Liver (tissue), 9 donors: ENCODE measurements around the gene PSMA1. TPM values are rescaled to one million over a fixed set of nuclear protein-coding genes. Genes with fewer than 3 reads are reported as not detected.
"Not testable (repeated sequence)": the region's sequence is repeated elsewhere in the genome, so short reads cannot be mapped to it uniquely, and the experiment has no call there.

Experiments
- DNase-seq: peaks from one replicate; pipeline ENCODE4 v3.0.0-alpha.2; 2017; ENCODE audit warnings: low spot score
- H3K27ac ChIP-seq, 2 donors: one replicate each; pipeline ENCODE4 v1.7.0; 2013; ENCODE audit warnings: inconsistent platforms in 2 of 2, low read length in 2 of 2, control low read depth in 1 of 2, low read depth in 1 of 2, mild to moderate bottlenecking in 1 of 2
- H3K27me3 ChIP-seq, 4 donors: one replicate each; pipeline versions ENCODE4 v1.6.1 to v1.7.0; 2013; ENCODE audit warnings: low read length in 3 of 4, inconsistent platforms in 1 of 4, mild to moderate bottlenecking in 1 of 4, moderate library complexity in 1 of 4; ENCODE audit not compliant: control insufficient read depth in 4 of 4, insufficient read depth in 4 of 4
- H3K36me3 ChIP-seq, 4 donors: one replicate each; pipeline versions ENCODE4 v1.6.1 to v1.7.0; 2013; ENCODE audit warnings: low read length in 3 of 4, mild to moderate bottlenecking in 3 of 4, low read depth in 1 of 4, moderate library complexity in 1 of 4; ENCODE audit not compliant: control insufficient read depth in 4 of 4, insufficient read depth in 3 of 4
- H3K4me1 ChIP-seq, 4 donors: one replicate each; pipeline versions ENCODE4 v1.6.1 to v1.7.0; 2013; ENCODE audit warnings: low read length in 3 of 4, mild to moderate bottlenecking in 3 of 4, moderate library complexity in 1 of 4; ENCODE audit not compliant: control insufficient read depth in 4 of 4, insufficient read depth in 4 of 4
- H3K4me3 ChIP-seq, 3 donors: one replicate each; pipeline versions ENCODE4 v1.6.1 to v1.7.0; 2013; ENCODE audit warnings: low read length in 3 of 3, control low read depth in 1 of 3, low read depth in 1 of 3, mild to moderate bottlenecking in 1 of 3
- H3K9ac ChIP-seq, 2 donors: one replicate each; pipeline ENCODE4 v1.7.0; 2013; ENCODE audit warnings: low read length in 2 of 2, mild to moderate bottlenecking in 2 of 2, moderate library complexity in 2 of 2, control low read depth in 1 of 2, low read depth in 1 of 2
- H3K9me3 ChIP-seq, 4 donors: one replicate each; pipeline versions ENCODE4 v1.6.1 to v1.7.0; 2013; ENCODE audit warnings: low read length in 3 of 4; ENCODE audit not compliant: control insufficient read depth in 4 of 4
- ATF3 ChIP-seq: IDR thresholded peaks from 2 replicates; pipeline ENCODE4 v1.6.1; 2016; ENCODE audit warnings: antibody characterized with exemption
- CTCF ChIP-seq: fragments of 150-350 bp; IDR thresholded peaks from 2 replicates; pipeline ENCODE4 v1.5.1; 2017; ENCODE audit warnings: improper control_type of control experiment, low read depth, low read length; ENCODE audit not compliant: missing input control
- EGR1 ChIP-seq, 2 donors: IDR thresholded peaks; 2 replicates each; pipeline ENCODE4 v1.6.1; 2016 to 2018; ENCODE audit warnings: antibody characterized with exemption in 2 of 2, low read depth in 2 of 2
- FOXA1 ChIP-seq: IDR thresholded peaks from 2 replicates; pipeline ENCODE4 v1.6.1; 2016; ENCODE audit warnings: antibody characterized with exemption
- FOXA2 ChIP-seq: IDR thresholded peaks from 2 replicates; pipeline ENCODE4 v1.6.1; 2016; ENCODE audit warnings: antibody characterized with exemption
- GABPA ChIP-seq, 2 donors: IDR thresholded peaks in 1 of 2; conservative IDR thresholded peaks in 1 of 2; 2 replicates each; pipeline ENCODE4 v1.6.1; 2016; ENCODE audit warnings: antibody characterized with exemption in 2 of 2, mild to moderate bottlenecking in 1 of 2, moderate library complexity in 1 of 2
- HNF4A ChIP-seq, 2 donors: conservative IDR thresholded peaks; 2 replicates each; pipeline ENCODE4 v1.6.1; 2016; ENCODE audit warnings: antibody characterized with exemption in 2 of 2, mild to moderate bottlenecking in 2 of 2
- HNF4G ChIP-seq: IDR thresholded peaks from 2 replicates; pipeline ENCODE4 v1.6.1; 2016; ENCODE audit warnings: antibody characterized with exemption
- NR2F2 ChIP-seq: IDR thresholded peaks from 2 replicates; pipeline ENCODE4 v1.6.1; 2016; ENCODE audit warnings: antibody characterized with exemption
- RAD21 ChIP-seq, 2 donors: IDR thresholded peaks; 2 replicates each; pipeline ENCODE4 v1.6.1; 2016; ENCODE audit warnings: antibody characterized with exemption in 2 of 2, mild to moderate bottlenecking in 2 of 2
- REST ChIP-seq: IDR thresholded peaks from 2 replicates; pipeline ENCODE4 v1.6.1; 2016; ENCODE audit warnings: antibody characterized with exemption, mild to moderate bottlenecking
- RXRA ChIP-seq, 2 donors: IDR thresholded peaks; 2 replicates each; pipeline ENCODE4 v1.6.1; 2017 to 2018; ENCODE audit warnings: antibody characterized with exemption in 2 of 2, mild to moderate bottlenecking in 1 of 2
- SP1 ChIP-seq: IDR thresholded peaks from 2 replicates; pipeline ENCODE4 v1.6.1; 2018; ENCODE audit warnings: antibody characterized with exemption, mild to moderate bottlenecking
- TAF1 ChIP-seq: conservative IDR thresholded peaks from 2 replicates; pipeline ENCODE4 v1.6.1; 2016; ENCODE audit warnings: antibody characterized with exemption, mild to moderate bottlenecking
- YY1 ChIP-seq: IDR thresholded peaks from 2 replicates; pipeline ENCODE4 v1.6.1; 2016; ENCODE audit warnings: antibody characterized with exemption, mild to moderate bottlenecking
- ZBTB33 ChIP-seq: IDR thresholded peaks from 2 replicates; pipeline ENCODE4 v1.6.1; 2016; ENCODE audit warnings: antibody characterized with exemption
- WGBS: extraction: QIAGEN DNeasy Blood & Tissue Kit; methylation state at CpG from one replicate; pipeline ENCODE4 v1.1.7; 2013; 5-methylcytosine and 5-hydroxymethylcytosine counted together
- polyA plus RNA-seq, 2 donors: library from polyadenylated mRNA; stranded (reverse) in 1 of 2; unstranded in 1 of 2; fragments of 200-250 nt in 1 of 2; fragments of >200 nt in 1 of 2; fragmentation: Nextera tagmentation in 1 of 2; extraction: Ambion mirVana in 1 of 2; gene quantifications; one replicate each; pipeline versions ENCODE4 v1.2.1 to v1.2.3, GENCODE V29; 2013 to 2015
- total RNA-seq, 2 donors: library from RNA; depleted of rRNA; stranded (reverse); fragments of >200 nt; gene quantifications; one replicate each; pipeline ENCODE4 v1.2.3, GENCODE V29; 2014
- donor health status: healthy.
- donor health status: healthy.
- donor health status: healthy.
- donor health status: healthy.
- donor health status: healthy.

The PSMA1 gene
- total and polyA plus RNA-seq, 4 donors: 76.5 to 191 (median 84.7) TPM

- H3K4me1 ChIP-seq: peaks cover 2 to 31% (median 21%) of the 10 kb centered on the region in 4 donors
- H3K36me3 ChIP-seq: no peaks in the 10 kb centered on the region
- H3K4me3 ChIP-seq: no peak overlapping the region
- 9% methylated on average over 5 of the region's 5 CpGs for WGBS
- no peaks in the 10 kb centered on the region for H3K9me3 ChIP-seq
- peak; percentile 42 for DNase-seq
- H3K27me3 ChIP-seq: no peaks in the 10 kb centered on the region
- no peak for TF ChIP-seq ZBTB33
- peak; percentile 92 to 94 for TF ChIP-seq RAD21 (IDR thresholded peaks at IDR 0.05)
- TF ChIP-seq RXRA (IDR thresholded peaks at IDR 0.05): peak; percentile 10 to 17
- no peak for TF ChIP-seq TAF1
- peak; percentile 84 for TF ChIP-seq CTCF
- TF ChIP-seq NR2F2: peak; percentile 43
- H3K9ac ChIP-seq: peak overlapping the region in 1 of 2 donors; percentile 72
- no peak overlapping the region for H3K27ac ChIP-seq
Observed at GRCh38 chr11:14537134-14537599, 17.0 kb upstream of the PSMA1 start.

GRCh38 chr11:14535166-14535565, 15.0 kb upstream of the PSMA1 start:
- 97% methylated on average over 4 of the region's 4 CpGs for WGBS
- peaks cover 2 to 17% (median 8%) of the 10 kb centered on the region in 4 donors for H3K4me1 ChIP-seq

GRCh38 chr11:14529951-14530350, 9.8 kb upstream of the PSMA1 start:
- Histone ChIP-seq H3K27ac (no peak overlapping the region), H3K4me3 (no peak overlapping the region), H3K9ac (no peak overlapping the region), H3K9me3 (no peaks in the 10 kb centered on the region), H3K36me3 (no peaks in the 10 kb centered on the region), H3K27me3 (no peaks in the 10 kb centered on the region), H3K4me1 (no peaks in the 10 kb centered on the region)
- WGBS: 96% methylated on average over 2 of the region's 2 CpGs
- no peak for DNase-seq
- TF ChIP-seq ZBTB33: no peak
- TF ChIP-seq SP1: no peak
- no peak for TF ChIP-seq GABPA (IDR thresholded peaks at IDR 0.05 in 1 of 2, conservative IDR thresholded peaks at IDR 0.05 in 1 of 2)
- no peak for TF ChIP-seq NR2F2
- TF ChIP-seq HNF4G: no peak
- TF ChIP-seq YY1: no peak
- TF ChIP-seq FOXA2: no peak
- no peak for TF ChIP-seq REST
- no peak for TF ChIP-seq HNF4A (conservative IDR thresholded peaks at IDR 0.05)
- no peak for TF ChIP-seq RAD21 (IDR thresholded peaks at IDR 0.05)
- no peak for TF ChIP-seq EGR1 (IDR thresholded peaks at IDR 0.05; ENCODE audit: low read depth in 2 of 2)
- TF ChIP-seq FOXA1: no peak
- TF ChIP-seq TAF1: no peak
- no peak for TF ChIP-seq ATF3
- no peak for TF ChIP-seq CTCF

More at GRCh38 chr11:14535166-14535565, 15.0 kb upstream of the PSMA1 start:
- not testable (repeated sequence) for H3K27ac ChIP-seq, H3K9ac ChIP-seq, H3K27me3 ChIP-seq, H3K9me3 ChIP-seq, H3K4me3 ChIP-seq, DNase-seq, H3K36me3 ChIP-seq
